ENCODE data around the gene SCEL. TPM values are rescaled to one million over a fixed set of nuclear protein-coding genes. Genes with fewer than 3 reads are reported as not detected.
"Not testable (repeated sequence)": the region's sequence is repeated elsewhere in the genome, so short reads cannot be mapped to it uniquely, and the experiment has no call there.

SCEL gene
- total RNA-seq, 1 experiment from 2014 or later = 1.3 TPM

DNA sequence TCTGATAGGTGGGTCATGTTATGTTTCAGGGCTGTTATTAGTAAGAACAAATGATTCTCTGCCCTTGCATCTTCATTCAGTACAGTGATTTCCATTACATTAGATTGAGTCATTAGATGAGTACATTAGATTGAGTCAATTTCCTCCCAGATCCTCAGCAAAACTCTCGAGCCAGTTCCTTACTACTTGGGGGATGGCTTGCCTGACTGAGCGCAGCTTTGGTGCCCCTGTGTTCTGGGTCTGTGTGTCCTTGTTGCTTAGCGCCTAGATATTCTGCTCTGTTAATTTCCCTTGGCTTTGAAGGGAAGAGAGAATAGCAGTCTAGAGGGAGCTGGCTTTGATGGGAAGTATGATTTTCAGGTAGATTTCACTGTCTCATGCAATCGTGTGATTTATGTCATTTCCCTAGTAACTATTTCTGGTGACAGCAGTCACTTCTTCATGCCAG lies 19.1 kb upstream of the SCEL start:
- Mint-ChIP-seq H3K4me1 (ENCODE audit: insufficient read depth, unreplicated experiment) (peaks cover 25% of the 10 kb centered on the region), H3K27ac (ENCODE audit: low read depth, unreplicated experiment) (no peak overlapping the region), H3K27me3 (ENCODE audit: insufficient read depth, unreplicated experiment) (no peaks in the 10 kb centered on the region), H3K4me3 (ENCODE audit: unreplicated experiment) (no peak overlapping the region), H3K36me3 (ENCODE audit: insufficient read depth, unreplicated experiment) (no peaks in the 10 kb centered on the region), H3K9me3 (ENCODE audit: unreplicated experiment) (no peaks in the 10 kb centered on the region)
- intact Hi-C loops (cut with micrococcal nuclease) = no loop called here
- DNase-seq (ENCODE audit: unreplicated experiment) = peak; percentile 52
- POLR2A ChIA-PET = interaction anchor here (1.0 to 1.2 kb wide), 3 partner anchors 8 to 490 kb away, joined by 3 to 4 read pairs (median 3); no protein-coding TSS in a partner anchor
- TF ChIP-seq, protein P1, sequence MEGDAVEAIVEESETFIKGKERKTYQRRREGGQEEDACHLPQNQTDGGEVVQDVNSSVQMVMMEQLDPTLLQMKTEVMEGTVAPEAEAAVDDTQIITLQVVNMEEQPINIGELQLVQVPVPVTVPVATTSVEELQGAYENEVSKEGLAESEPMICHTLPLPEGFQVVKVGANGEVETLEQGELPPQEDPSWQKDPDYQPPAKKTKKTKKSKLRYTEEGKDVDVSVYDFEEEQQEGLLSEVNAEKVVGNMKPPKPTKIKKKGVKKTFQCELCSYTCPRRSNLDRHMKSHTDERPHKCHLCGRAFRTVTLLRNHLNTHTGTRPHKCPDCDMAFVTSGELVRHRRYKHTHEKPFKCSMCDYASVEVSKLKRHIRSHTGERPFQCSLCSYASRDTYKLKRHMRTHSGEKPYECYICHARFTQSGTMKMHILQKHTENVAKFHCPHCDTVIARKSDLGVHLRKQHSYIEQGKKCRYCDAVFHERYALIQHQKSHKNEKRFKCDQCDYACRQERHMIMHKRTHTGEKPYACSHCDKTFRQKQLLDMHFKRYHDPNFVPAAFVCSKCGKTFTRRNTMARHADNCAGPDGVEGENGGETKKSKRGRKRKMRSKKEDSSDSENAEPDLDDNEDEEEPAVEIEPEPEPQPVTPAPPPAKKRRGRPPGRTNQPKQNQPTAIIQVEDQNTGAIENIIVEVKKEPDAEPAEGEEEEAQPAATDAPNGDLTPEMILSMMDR (IDR thresholded peaks at IDR 0.05; ENCODE audit: unreplicated experiment) = no peak
- CTCF ChIA-PET = interaction anchor here (0.9 to 1.4 kb wide), 5 partner anchors 11 to 48 kb away, joined by 3 to 5 read pairs (median 4); no protein-coding TSS in a partner anchor
- BruUV-seq (replicated peaks) = no TSS peak

DNA sequence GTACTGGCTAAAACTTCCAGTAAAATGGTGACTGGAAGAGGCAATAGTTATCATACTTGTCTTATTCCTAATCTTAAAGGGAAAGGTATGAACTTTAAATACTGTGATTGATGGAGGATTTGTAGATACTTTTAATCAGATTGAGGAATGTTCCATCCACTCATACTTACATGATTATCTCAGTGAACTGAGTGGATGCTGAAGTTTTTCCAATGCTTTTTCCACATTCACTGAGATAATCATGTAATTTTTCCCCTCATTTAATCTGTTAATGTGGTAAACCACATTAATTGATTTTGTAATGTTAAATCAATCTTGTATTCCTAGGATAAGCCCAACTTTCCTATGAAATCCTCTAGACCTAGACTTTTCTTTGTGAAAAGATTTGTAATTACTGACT lies 17.2 kb upstream of the SCEL start:
- no TSS peak for BruUV-seq (replicated peaks)
- Mint-ChIP-seq H3K9me3 (ENCODE audit: unreplicated experiment) (no peaks in the 10 kb centered on the region), H3K4me3 (ENCODE audit: unreplicated experiment) (no peak overlapping the region), H3K4me1 (ENCODE audit: insufficient read depth, unreplicated experiment) (peaks cover 39% of the 10 kb centered on the region), H3K36me3 (ENCODE audit: insufficient read depth, unreplicated experiment) (no peaks in the 10 kb centered on the region), H3K27me3 (ENCODE audit: insufficient read depth, unreplicated experiment) (no peaks in the 10 kb centered on the region), H3K27ac (ENCODE audit: low read depth, unreplicated experiment) (no peak overlapping the region)
- POLR2A ChIA-PET = no interaction called here
- TF ChIP-seq, protein P1 (IDR thresholded peaks at IDR 0.05; ENCODE audit: unreplicated experiment) = no peak
- intact Hi-C loops (cut with micrococcal nuclease) = no loop called here
- CTCF ChIA-PET = interaction anchor here (0.8 kb wide), 1 partner anchor 26 kb away, joined by 3 read pairs; no protein-coding TSS in a partner anchor
- DNase-seq (ENCODE audit: unreplicated experiment) = no peak

DNA sequence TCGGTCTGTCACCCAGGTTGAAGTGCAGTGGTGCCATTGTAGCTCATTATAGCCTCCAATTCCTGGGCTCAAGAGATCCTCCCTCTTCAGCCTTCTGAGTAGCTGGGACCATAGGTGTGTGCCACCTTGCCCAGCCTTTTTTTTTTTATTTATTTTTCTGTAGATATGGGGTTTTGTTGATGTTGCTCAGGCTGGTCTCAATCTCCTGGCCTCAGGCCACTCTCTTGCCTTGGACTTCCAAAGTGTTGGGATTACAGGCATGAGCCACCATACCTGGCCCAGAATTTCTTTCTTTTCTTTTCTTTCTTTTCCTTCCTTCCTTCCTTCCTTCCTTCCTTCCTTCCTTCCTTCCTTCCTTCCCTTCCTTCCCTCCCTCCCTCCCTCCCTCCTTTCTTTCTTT lies 16.1 kb upstream of the SCEL start:
- H3K27ac Mint-ChIP-seq (ENCODE audit: low read depth, unreplicated experiment); H3K27me3 Mint-ChIP-seq (ENCODE audit: insufficient read depth, unreplicated experiment); POLR2A ChIA-PET; H3K9me3 Mint-ChIP-seq (ENCODE audit: unreplicated experiment); DNase-seq (ENCODE audit: unreplicated experiment); H3K36me3 Mint-ChIP-seq (ENCODE audit: insufficient read depth, unreplicated experiment); intact Hi-C loops (cut with micrococcal nuclease); H3K4me3 Mint-ChIP-seq (ENCODE audit: unreplicated experiment); BruUV-seq (replicated peaks): not testable (repeated sequence)
- peaks cover 43% of the 10 kb centered on the region for H3K4me1 Mint-ChIP-seq (ENCODE audit: insufficient read depth, unreplicated experiment)
- CTCF ChIA-PET = interaction anchor here (0.8 kb wide), 1 partner anchor 27 kb away, joined by 3 read pairs; no protein-coding TSS in a partner anchor

DNA sequence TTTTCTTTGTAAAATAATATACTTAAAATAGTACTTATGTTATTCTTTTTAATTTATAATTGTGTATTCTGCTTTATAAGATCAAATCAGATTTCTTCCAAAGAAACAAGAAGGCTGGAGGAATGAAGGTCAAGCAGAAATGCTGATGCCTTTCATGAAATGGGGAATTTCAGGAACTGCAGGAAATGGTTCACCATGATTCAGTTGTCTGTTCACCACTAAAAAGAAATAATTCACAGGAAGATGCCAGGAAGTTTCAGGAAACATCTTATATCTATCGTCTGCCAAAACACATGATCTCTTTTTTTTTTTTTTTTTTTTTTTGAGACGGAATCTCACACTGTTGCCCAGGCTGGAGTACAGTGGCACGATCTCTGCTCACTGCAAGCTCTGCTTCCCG lies 15.7 kb upstream of the SCEL start:
- intact Hi-C loops (cut with micrococcal nuclease) = no loop called here
- BruUV-seq (replicated peaks) = no TSS peak
- Mint-ChIP-seq H3K36me3 (ENCODE audit: insufficient read depth, unreplicated experiment) (no peaks in the 10 kb centered on the region), H3K4me1 (ENCODE audit: insufficient read depth, unreplicated experiment) (peaks cover 43% of the 10 kb centered on the region), H3K4me3 (ENCODE audit: unreplicated experiment) (no peak overlapping the region), H3K9me3 (ENCODE audit: unreplicated experiment) (no peaks in the 10 kb centered on the region), H3K27ac (ENCODE audit: low read depth, unreplicated experiment) (no peak overlapping the region), H3K27me3 (ENCODE audit: insufficient read depth, unreplicated experiment) (no peaks in the 10 kb centered on the region)
- DNase-seq (ENCODE audit: unreplicated experiment) = no peak
- ChIA-PET POLR2A (no interaction called here), CTCF (no interaction called here)
- TF ChIP-seq, protein P1 (IDR thresholded peaks at IDR 0.05; ENCODE audit: unreplicated experiment) = no peak

Measured in MCF 10A (cell line).